ENCODE measurements around the gene KCNN3. TPM values are rescaled to one million over a fixed set of nuclear protein-coding genes. Genes with fewer than 3 reads are reported as not detected.

Gene KCNN3
- total and polyA plus RNA-seq, 2 of the 8 experiments (the other 6 are each of a cell fraction or from before 2014, with no cell fraction given), result 2.8 to 3.7 TPM

DNA sequence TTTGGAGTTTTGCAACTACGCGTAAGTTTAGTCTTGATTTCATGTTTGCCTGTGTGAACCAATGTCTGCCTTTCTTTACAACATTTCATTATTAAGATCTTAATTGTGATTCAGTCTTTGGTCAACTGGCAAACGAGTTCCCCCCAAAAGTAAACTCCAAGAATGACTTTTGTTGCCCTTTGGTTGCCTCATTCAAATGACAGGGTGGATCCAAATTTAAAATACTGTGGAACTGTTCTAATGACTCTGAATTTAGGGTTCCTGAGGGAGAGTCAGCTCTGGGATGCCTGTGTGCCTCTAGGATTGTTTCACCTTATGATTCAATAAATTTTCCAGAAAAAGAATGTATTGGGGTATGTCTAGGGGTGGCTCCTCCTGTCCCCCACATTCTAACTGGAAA is 105.3 kb downstream of the KCNN3 start (continued):
- TF ChIP-seq TBP (IDR thresholded peaks at IDR 0.05; ENCODE audit: low read depth, low read length), result no peak
- TF ChIP-seq YY1 (IDR thresholded peaks at IDR 0.05; ENCODE audit: low read depth, low read length), result no peak
- no peak for TF ChIP-seq NANOG (IDR thresholded peaks at IDR 0.05; ENCODE audit: insufficient read depth, low read depth, low read length, poor library complexity, severe bottlenecking)
